ENCODE measurements around the gene ANO10. TPM values are rescaled to one million over a fixed set of nuclear protein-coding genes. Genes with fewer than 3 reads are reported as not detected.

The ANO10 gene
- total and polyA plus RNA-seq, 2 of the 8 experiments (the other 6 are each of a cell fraction or from before 2014, with no cell fraction given) = 38.0 to 53.2 TPM

DNA sequence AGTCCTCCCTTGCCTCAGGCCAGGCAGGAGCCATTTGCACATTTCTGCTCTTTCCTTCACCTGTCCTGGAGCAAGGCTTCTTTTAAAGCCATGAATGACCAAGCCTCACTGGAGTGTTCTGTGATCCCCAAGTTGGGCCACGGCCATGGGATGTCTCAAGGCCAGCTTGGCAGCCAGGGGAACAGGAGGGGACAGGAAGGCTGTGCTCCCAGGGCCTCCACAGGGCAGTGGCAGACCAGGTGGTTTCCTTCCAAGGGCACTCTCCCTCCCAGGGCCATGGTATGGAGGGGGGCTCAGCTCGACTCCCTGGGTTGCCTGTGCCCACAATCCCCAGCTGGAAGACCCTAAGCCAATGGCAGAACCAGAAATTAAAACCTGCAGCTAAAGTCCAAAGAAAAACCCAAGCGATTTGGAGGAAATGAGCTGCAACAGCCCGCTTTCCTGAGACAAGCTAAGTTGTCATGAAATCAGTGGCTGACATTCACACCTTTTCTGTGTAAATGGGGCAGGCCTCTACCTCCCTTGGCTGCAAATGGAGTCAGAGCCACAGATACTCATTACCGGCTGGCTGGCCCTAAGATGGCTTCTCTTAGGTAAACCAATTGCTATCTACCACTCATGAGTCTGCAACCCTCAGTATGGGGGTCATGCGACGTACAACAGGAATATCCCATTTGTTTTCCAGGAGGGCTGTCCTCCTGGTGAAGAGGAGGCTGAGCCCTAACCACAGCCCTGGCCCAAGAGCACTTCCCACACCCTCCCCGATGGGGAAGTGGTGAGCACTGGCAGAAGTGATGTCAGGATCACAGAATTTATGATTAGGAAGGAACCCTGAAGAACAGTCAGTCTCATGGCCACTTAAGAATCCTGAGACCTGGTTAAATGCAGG lies 252.2 kb downstream of the ANO10 start:
- no peak overlapping the region for H2BK12ac ChIP-seq (ENCODE audit: low read depth, low read length)
- WGBS, 2 experiments (ENCODE audit: extremely low coverage in 1 of 2, insufficient coverage in 1 of 2, insufficient read length in 1 of 2, insufficient replicate concordance in 2 of 2, low coverage in 1 of 2, low lambda C conversion rate in 2 of 2, missing lambda C conversion rate in 1 of 2) = 90% methylated on average over 8 of the region's 8 CpGs; no CpG with 5 or more reads in 1 of the 2 experiments
- no peak overlapping the region for H4K8ac ChIP-seq (ENCODE audit: extremely low read depth, insufficient read depth, low read length)
- H3K4me2 ChIP-seq (ENCODE audit: insufficient read depth in 1 of 2, low read depth in 2 of 2, low read length in 2 of 2) = no peak overlapping the region
- TF ChIP-seq ZNF274 (IDR thresholded peaks at IDR 0.05; ENCODE audit: borderline replicate concordance, extremely low read depth, low read length) (no peak), TAF1 (IDR thresholded peaks at IDR 0.05; ENCODE audit: low read depth, low read length) (no peak), POLR2AphosphoS5 (IDR thresholded peaks at IDR 0.05; ENCODE audit: low read depth, low read length) (no peak), JUN (IDR thresholded peaks at IDR 0.05; ENCODE audit: low read depth, low read length) (no peak), KDM4A (IDR thresholded peaks at IDR 0.05; ENCODE audit: low read depth, low read length, severe bottlenecking) (no peak), CTBP2 (IDR thresholded peaks at IDR 0.05; ENCODE audit: borderline replicate concordance, insufficient read depth, insufficient read length, low read length) (no peak), TCF12 (IDR thresholded peaks at IDR 0.05; ENCODE audit: low read depth, low read length) (no peak), GTF2F1 (IDR thresholded peaks at IDR 0.05; ENCODE audit: borderline replicate concordance, low read depth, low read length) (no peak), BACH1 (IDR thresholded peaks at IDR 0.05; ENCODE audit: low read length) (no peak), KDM5A (IDR thresholded peaks at IDR 0.05; ENCODE audit: low read length) (no peak), SP1 (IDR thresholded peaks at IDR 0.05; ENCODE audit: low read depth, low read length) (no peak)
- TF ChIP-seq, protein P1, sequence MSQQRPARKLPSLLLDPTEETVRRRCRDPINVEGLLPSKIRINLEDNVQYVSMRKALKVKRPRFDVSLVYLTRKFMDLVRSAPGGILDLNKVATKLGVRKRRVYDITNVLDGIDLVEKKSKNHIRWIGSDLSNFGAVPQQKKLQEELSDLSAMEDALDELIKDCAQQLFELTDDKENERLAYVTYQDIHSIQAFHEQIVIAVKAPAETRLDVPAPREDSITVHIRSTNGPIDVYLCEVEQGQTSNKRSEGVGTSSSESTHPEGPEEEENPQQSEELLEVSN (IDR thresholded peaks at IDR 0.05) = no peak
- peaks cover 0 to 5% of the 10 kb centered on the region in 2 experiments for H4K20me1 ChIP-seq (replicated peaks in 1 of 2; ENCODE audit: control insufficient read depth in 1 of 2, insufficient read depth in 2 of 2, low read length in 2 of 2)
- ChIA-PET CTCF (ENCODE audit: partially characterized antibody) (interaction anchor here (0.6 to 1.2 kb wide), 2 partner anchors 45 to 141 kb away, joined by 3 to 4 read pairs; no protein-coding TSS in a partner anchor), POLR2A (ENCODE audit: partially characterized antibody) (no interaction called here)
- no peaks in the 10 kb centered on the region for H3K79me2 ChIP-seq (ENCODE audit: control insufficient read depth in 1 of 2, insufficient read depth in 2 of 2, low read length in 2 of 2)
- no peak overlapping the region for H2BK15ac ChIP-seq (ENCODE audit: low read length)
- H4K91ac ChIP-seq (replicated peaks; ENCODE audit: insufficient read length, low read length) = no peak overlapping the region
- H3K4me3 ChIP-seq (ENCODE audit: extremely low read depth in 1 of 4, insufficient read depth in 2 of 4, low read depth in 3 of 4, low read length in 4 of 4) = no peak overlapping the region
- H3K9ac ChIP-seq (replicated peaks in 1 of 4; ENCODE audit: extremely low read depth in 1 of 4, low read depth in 3 of 4, low read length in 3 of 4) = no peak overlapping the region
- no peak overlapping the region for H3K18ac ChIP-seq (ENCODE audit: extremely low read depth, low read length)
- H3K27me3 ChIP-seq (replicated peaks in 1 of 4; ENCODE audit: control insufficient read depth in 3 of 4, extremely low read depth in 1 of 4, insufficient read depth in 3 of 4, low read length in 3 of 4) = no peaks in the 10 kb centered on the region
- no peak overlapping the region for H2BK20ac ChIP-seq (ENCODE audit: low read length)
- FAIRE-seq (no peak), DNase-seq (ENCODE audit: low read depth in 1 of 2, low spot score in 2 of 2) (no peak)
- no peaks in the 10 kb centered on the region for H3K23me2 ChIP-seq (ENCODE audit: low read depth, low read length)
- H4K5ac ChIP-seq (ENCODE audit: insufficient read length, low read depth, low read length) = no peak overlapping the region
- peaks cover 0 to 5% (median 0%) of the 10 kb centered on the region in 4 experiments; a peak in 2 of 8 replicates for H3K36me3 ChIP-seq (ENCODE audit: control insufficient read depth in 2 of 4, insufficient read depth in 4 of 4, low read length in 3 of 4)
- H3K4ac ChIP-seq (replicated peaks; ENCODE audit: insufficient read length, low read depth, low read length) = no peak overlapping the region
- peaks cover 0 to 17% (median 5%) of the 10 kb centered on the region in 4 experiments; a peak in 6 of 7 replicates for H3K4me1 ChIP-seq (replicated peaks in 1 of 4; ENCODE audit: control insufficient read depth in 3 of 4, insufficient read depth in 4 of 4, low read length in 3 of 4)
- peaks cover 3% of the 10 kb centered on the region; the same call in 1 of the 2 replicates for H3K79me1 ChIP-seq (ENCODE audit: low read depth, low read length)
- H3K27ac ChIP-seq (ENCODE audit: low read depth, low read length) = no peak overlapping the region
- H2AK5ac ChIP-seq (ENCODE audit: low read depth, low read length) = no peak overlapping the region
- H2BK120ac ChIP-seq (replicated peaks; ENCODE audit: low read depth, low read length) = no peak overlapping the region
- no peak overlapping the region for H3K56ac ChIP-seq (replicated peaks; ENCODE audit: insufficient read length, low read depth, low read length)
- no peaks in the 10 kb centered on the region for H3K9me3 ChIP-seq (ENCODE audit: insufficient read depth in 2 of 2, low read depth in 1 of 2, low read length in 1 of 2)
- H2AFZ ChIP-seq (ENCODE audit: low read length) = no peak overlapping the region
- no peak overlapping the region for H2BK5ac ChIP-seq (ENCODE audit: low read depth, low read length)
- H3K23ac ChIP-seq (ENCODE audit: insufficient read length) = no peak overlapping the region
- H3K14ac ChIP-seq (ENCODE audit: insufficient read length) = no peak overlapping the region

All from H1 (cell line).